LNCaP clone FGC (cell line): Measurements from ENCODE around the gene TBK1.
A peak's percentile ranks its signal among the peaks of the same experiment; 100 is the strongest.

Experiments
- DNase-seq: peaks from one replicate; pipeline ENCODE4 v3.0.0-alpha.2; 2011; ENCODE audit warnings: low read depth
- H3K4me3 ChIP-seq: 2 replicates; pipeline ENCODE4 v1.5.1; 2011; ENCODE audit warnings: mild to moderate bottlenecking, low read depth, low read length, control low read depth
- CTCF ChIP-seq: IDR thresholded peaks from 2 replicates; pipeline ENCODE4 v1.5.1; 2012; ENCODE audit warnings: mild to moderate bottlenecking; ENCODE audit not compliant: control insufficient read depth, insufficient read depth; ENCODE audit errors: extremely low read depth

The TBK1 gene

GRCh38 chr12:64451687-64452558 is at the start of gene TBK1:
TBK1 (plus strand) TSS chr12:64452120; CDS start chr12:64455871, 3,751 bp downstream.
- DNase-seq: peak; percentile 52

GRCh38 chr12:64402181-64402580 is 49.7 kb upstream of the TBK1 start:
- DNase-seq: no peak
- H3K4me3 ChIP-seq: no peak overlapping the region
- TF ChIP-seq CTCF: no peak

More at GRCh38 chr12:64451687-64452558, at the start of gene TBK1:
- peak within 1 kb of the TSS; percentile 96 for H3K4me3 ChIP-seq
- TF ChIP-seq CTCF: no peak

GRCh38 chr12:64403707-64404469 is 48.0 kb upstream of the TBK1 start, which contains the start of gene XPOT:
XPOT (plus strand) TSS chr12:64404392; CDS start chr12:64410036, 5,644 bp downstream.
- TF ChIP-seq CTCF: no peak
- peak; percentile 97 for DNase-seq
- peak within 1 kb of the TSS; percentile 86 for H3K4me3 ChIP-seq

- DNase-seq: no peak
- H3K4me3 ChIP-seq: peak overlapping the region; percentile 86
- no peak for TF ChIP-seq CTCF
Observed at GRCh38 chr12:64404470-64405256, 47.3 kb upstream of the TBK1 start.

- no peak overlapping the region for H3K4me3 ChIP-seq
- TF ChIP-seq CTCF: no peak
- DNase-seq: no peak
Observed at GRCh38 chr12:64407342-64408223, 44.3 kb upstream of the TBK1 start.

GRCh38 chr12:64411427-64411826 is 40.5 kb upstream of the TBK1 start:
- TF ChIP-seq CTCF: no peak
- DNase-seq: no peak
- H3K4me3 ChIP-seq: no peak overlapping the region
